GM12873 (cell line): Measurements from ENCODE around the gene OMD.

Experiments used
- CTCF ChIP-seq: IDR thresholded peaks from 2 replicates; pipeline ENCODE4 v1.5.1; 2012; ENCODE audit warnings: low read depth, mild to moderate bottlenecking, moderate library complexity, low read length, control low read depth; ENCODE audit not compliant: insufficient read depth; ENCODE audit errors: missing control alignments

OMD gene

DNA sequence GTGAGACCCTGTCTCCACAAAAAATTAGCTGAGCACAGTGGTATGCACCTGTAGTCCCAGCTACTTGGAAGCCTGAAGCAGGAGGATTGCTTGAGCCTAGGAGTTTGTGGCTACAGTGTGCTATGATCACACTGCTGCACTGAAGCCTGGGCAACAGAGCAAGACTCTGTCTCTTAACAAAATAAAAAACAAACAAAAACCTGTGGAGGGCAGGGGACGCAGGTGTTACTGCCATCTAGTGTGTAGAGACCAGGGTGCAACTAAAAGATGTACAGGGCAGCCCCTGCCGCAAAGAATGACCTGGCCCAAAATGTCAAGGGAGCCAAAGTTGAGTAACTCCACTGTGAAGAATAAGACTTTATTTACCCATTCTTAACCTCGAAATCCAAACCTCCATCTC, 30.9 kb upstream of the OMD start:
- TF ChIP-seq CTCF, result peak; percentile 49

DNA sequence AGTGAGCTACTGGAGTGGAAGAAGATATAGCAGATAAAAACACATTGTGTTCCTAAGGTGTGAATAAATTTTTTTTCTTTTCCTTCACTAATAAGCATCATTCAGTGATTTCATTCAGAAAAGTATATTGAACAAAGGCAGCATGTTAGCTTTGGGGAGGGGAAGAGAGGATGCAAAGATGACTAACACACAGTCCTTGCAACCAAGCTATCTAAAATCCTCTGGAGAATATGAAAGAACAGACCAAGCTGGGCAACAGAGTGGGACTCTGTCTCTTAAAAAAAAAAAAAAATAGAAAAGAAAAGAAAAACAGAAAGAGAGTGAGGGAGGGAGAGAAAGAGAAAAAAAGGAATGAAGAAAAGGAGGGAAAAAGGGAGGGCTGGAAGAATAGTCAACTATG, 22.3 kb upstream of the OMD start:
- no peak for TF ChIP-seq CTCF

DNA sequence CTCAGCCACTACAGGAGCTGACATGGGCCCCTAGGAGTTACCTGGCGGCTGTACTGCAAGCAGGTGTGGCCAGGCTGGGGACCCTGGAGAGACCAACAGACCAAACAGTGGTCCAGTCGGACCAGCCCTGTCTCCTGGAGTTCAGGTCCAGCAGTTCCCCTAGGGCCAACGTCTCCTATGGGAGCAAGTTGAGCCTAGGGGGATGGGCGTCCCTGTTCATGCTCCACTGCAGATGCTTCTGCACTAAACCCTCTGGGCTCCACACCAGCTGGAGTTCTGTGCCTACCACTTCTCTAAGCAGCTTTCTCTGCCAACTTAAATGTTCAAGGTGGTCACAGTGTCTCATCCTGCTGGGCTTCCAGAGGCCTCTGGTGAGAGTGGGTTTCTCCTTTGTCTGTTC, 20.6 kb upstream of the OMD start:
- no peak for TF ChIP-seq CTCF

GRCh38 chr9:92440751-92441046, 16.4 kb upstream of the OMD start:
- TF ChIP-seq CTCF, result no peak

DNA sequence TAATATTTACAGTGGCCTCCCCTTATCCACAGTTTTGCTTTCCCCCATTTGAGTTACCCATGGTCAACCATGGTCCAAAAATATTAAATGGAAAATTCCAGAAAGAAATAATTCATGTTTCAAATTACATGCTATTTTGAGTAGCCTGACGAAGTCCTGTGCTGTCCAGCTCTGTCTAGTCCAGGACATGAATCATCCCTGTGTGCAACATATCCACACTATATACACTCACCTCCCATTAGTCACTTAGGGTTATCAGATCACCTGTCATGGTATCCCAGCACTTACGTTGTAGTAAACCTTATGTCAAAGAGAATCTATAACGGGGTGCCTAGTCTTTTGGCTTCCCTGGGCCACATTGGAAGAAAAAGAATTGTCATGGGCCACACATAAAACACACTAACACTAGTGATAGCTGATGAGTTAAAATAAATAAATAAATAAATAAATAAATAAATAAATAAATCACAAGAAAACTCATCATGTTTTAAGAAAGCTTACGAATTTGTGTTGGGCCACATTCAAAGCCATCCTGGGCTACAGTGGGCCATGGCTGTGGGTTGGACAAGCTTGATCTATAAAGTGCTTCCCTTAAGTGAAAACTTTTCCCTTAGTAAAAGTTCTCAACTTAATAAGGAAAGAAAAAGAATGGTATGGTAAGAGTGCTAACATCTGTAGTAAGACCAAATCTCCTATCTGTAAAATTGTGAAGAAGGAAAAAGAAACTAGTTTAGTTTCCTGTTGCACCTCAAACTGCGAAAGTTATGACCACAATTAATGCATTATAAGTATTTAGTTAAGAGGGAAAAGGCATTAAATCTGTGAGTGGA, 15.9 kb upstream of the OMD start:
- no peak for TF ChIP-seq CTCF

DNA sequence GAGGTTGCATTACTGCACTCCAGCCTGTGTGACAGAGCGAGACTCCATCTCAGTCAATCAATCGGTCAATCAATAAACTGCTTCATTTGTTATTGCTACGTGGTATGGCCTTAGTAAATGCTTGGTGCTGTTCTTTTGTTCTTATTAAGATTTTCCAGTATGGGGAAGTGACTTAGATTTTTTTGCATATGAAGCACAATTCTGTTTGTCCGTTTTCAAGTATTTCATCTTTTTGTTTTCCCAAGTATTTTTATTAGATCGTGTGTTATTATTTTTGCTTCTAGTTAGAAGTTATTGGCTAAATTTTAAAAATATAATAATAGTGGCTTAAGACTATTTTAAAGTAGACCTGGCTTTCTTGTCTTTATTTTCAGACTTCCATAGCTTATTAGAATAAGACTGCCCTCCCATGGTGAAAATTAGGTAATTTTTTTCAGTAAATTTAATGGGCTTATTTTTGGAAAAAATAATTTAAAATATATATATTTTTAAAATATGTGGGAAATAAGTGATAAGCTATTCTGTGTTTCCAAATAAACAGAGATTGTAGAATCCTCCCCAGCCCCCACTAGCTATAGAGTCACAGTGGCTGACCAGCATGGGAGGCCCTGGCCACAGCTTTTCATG, 14.7 kb upstream of the OMD start:
- TF ChIP-seq CTCF, result no peak

DNA sequence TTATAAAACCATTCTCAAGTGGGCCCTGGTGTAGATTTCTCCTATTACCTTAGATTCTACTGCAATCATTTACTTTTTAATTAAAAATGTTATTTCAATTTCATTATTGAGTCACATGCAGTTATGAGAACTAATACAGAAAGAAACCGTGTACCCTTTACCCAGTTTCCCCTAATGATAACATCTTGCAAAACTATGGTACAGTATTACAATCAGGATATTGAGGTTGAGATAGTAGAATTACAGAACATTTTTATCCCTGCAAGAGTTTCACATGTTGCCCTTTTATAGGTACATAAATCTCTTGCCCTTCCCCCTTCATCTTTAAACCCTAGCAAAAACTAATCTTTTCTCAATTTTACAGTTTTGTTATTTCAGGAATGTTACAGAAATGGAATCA, 11.0 kb upstream of the OMD start:
- no peak for TF ChIP-seq CTCF
